Measurements from ENCODE around the gene NXN.
"Not testable (repeated sequence)": the region's sequence is repeated elsewhere in the genome, so short reads cannot be mapped to it uniquely, and the experiment has no call there.

Gene NXN

GRCh38 chr17:979212-979538, 401 bp downstream of the NXN start:
- DNase-seq (ENCODE audit: low spot score), result no peak

- peak; percentile 55 for DNase-seq (ENCODE audit: low spot score)
These were observed 1.2 kb downstream of the NXN start for GRCh38 chr17:978103-979093.

GRCh38 chr17:977166-977565, 2.4 kb downstream of the NXN start:
- DNase-seq (ENCODE audit: low spot score), result no peak

- no peak for DNase-seq (ENCODE audit: low spot score)
These were observed 3.3 kb downstream of the NXN start for GRCh38 chr17:976312-976711.

- no peak for DNase-seq (ENCODE audit: low spot score)
These were observed 4.1 kb downstream of the NXN start for GRCh38 chr17:975371-975915.

- not testable (repeated sequence) for DNase-seq (ENCODE audit: low spot score)
These were observed 4.8 kb downstream of the NXN start for GRCh38 chr17:974778-975177.

GRCh38 chr17:973053-973452, 6.5 kb downstream of the NXN start:
- peak; percentile 47 for DNase-seq (ENCODE audit: low spot score)

GRCh38 chr17:971861-972260, 7.7 kb downstream of the NXN start:
- DNase-seq (ENCODE audit: low spot score), result not testable (repeated sequence)

- no peak for DNase-seq (ENCODE audit: low spot score)
These were observed 9.2 kb downstream of the NXN start for GRCh38 chr17:970364-970763.

- DNase-seq (ENCODE audit: low spot score), result no peak
These were observed 9.7 kb downstream of the NXN start for GRCh38 chr17:969811-970355.

- no peak for DNase-seq (ENCODE audit: low spot score)
These were observed 10.5 kb downstream of the NXN start for GRCh38 chr17:968812-969730.

GRCh38 chr17:967122-967521, 12.5 kb downstream of the NXN start:
- no peak for DNase-seq (ENCODE audit: low spot score)

- DNase-seq (ENCODE audit: low spot score), result no peak
These were observed 14.1 kb downstream of the NXN start for GRCh38 chr17:965311-965989.

- no peak for DNase-seq (ENCODE audit: low spot score)
These were observed 14.7 kb downstream of the NXN start for GRCh38 chr17:964876-965275.

- peak; percentile 54 for DNase-seq (ENCODE audit: low spot score)
These were observed 16.9 kb downstream of the NXN start for GRCh38 chr17:962670-963069.

- DNase-seq (ENCODE audit: low spot score), result no peak
These were observed 17.4 kb downstream of the NXN start for GRCh38 chr17:962166-962565.

GRCh38 chr17:958712-959451, 20.7 kb downstream of the NXN start:
- no peak for DNase-seq (ENCODE audit: low spot score)

GRCh38 chr17:957856-958421, 21.6 kb downstream of the NXN start:
- DNase-seq (ENCODE audit: low spot score), result no peak

GRCh38 chr17:956905-957304, 22.7 kb downstream of the NXN start:
- DNase-seq (ENCODE audit: low spot score), result peak; percentile 37

GRCh38 chr17:954431-955164, 25.0 kb downstream of the NXN start:
- DNase-seq (ENCODE audit: low spot score), result peak; percentile 36

Measured in iPS-NIHi11 (cell line).